ENCODE measurements around the gene SF3B4. TPM values are rescaled to one million over a fixed set of nuclear protein-coding genes. Genes with fewer than 3 reads are reported as not detected.
A peak's percentile ranks its signal among the peaks of the same experiment; 100 is the strongest.

The SF3B4 gene
- polyA plus RNA-seq, 1 experiment: 37.8 TPM

DNA sequence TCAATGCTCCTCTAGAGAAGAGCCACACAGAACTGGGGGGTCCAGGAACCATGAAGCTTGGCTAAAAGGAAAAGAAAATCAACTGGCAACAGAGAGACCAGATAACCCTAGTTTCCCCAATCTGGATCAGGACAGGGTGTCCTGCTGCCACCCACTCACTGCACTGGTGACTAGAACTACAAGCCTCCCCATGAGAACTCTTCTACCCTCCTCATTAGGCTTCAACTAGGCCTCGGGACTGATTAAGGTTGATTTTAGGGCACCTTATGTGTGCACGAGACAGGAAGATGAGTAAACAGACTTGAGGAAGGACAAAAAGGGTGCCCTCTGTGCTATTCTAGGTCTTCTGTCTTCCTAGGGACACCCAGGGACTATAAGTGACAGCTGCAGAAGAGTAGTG lies 2.3 kb upstream of the SF3B4 start:
- TF ChIP-seq, protein P1, sequence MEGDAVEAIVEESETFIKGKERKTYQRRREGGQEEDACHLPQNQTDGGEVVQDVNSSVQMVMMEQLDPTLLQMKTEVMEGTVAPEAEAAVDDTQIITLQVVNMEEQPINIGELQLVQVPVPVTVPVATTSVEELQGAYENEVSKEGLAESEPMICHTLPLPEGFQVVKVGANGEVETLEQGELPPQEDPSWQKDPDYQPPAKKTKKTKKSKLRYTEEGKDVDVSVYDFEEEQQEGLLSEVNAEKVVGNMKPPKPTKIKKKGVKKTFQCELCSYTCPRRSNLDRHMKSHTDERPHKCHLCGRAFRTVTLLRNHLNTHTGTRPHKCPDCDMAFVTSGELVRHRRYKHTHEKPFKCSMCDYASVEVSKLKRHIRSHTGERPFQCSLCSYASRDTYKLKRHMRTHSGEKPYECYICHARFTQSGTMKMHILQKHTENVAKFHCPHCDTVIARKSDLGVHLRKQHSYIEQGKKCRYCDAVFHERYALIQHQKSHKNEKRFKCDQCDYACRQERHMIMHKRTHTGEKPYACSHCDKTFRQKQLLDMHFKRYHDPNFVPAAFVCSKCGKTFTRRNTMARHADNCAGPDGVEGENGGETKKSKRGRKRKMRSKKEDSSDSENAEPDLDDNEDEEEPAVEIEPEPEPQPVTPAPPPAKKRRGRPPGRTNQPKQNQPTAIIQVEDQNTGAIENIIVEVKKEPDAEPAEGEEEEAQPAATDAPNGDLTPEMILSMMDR (IDR thresholded peaks at IDR 0.05; ENCODE audit: insufficient read depth, low read depth, low read length): no peak
- no peaks in the 10 kb centered on the region for H3K27me3 ChIP-seq (ENCODE audit: control insufficient read depth, insufficient read depth, low read length)
- peaks cover 16% of the 10 kb centered on the region for H3K36me3 ChIP-seq (ENCODE audit: control insufficient read depth, insufficient read depth, low read length)
- ChIA-PET CTCF (no interaction called here), POLR2A (no interaction called here)
- no peak overlapping the region for H3K4me3 ChIP-seq (ENCODE audit: low read depth, low read length)
- DNase-seq (ENCODE audit: low read depth): no peak

DNA sequence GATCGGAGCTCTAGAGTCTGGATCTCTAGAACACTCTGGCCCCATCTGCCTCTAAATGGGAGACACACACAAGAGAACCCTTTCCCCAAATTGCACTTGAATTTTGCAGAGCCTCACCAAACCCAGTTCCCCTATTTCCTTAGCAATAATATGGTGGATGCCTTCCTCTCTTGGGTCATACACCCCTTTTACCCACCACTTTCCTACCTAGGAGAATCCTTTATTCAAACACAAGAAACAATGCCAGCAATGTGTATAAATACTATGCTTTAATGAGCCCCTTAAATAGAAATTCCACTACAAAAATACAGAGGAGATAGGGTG lies 760 bp upstream of the SF3B4 start:
- ChIA-PET POLR2A (interaction anchor here (0.9 kb wide), 2 partner anchors 9 to 41 kb away, joined by 3 to 5 read pairs; partner anchors contain the start of gene MTMR11), CTCF (interaction anchor here (1.2 kb wide), 1 partner anchor 39 kb away, joined by 5 read pairs; no protein-coding TSS in a partner anchor)
- DNase-seq (ENCODE audit: low read depth): no peak
- Histone ChIP-seq H3K4me3 (ENCODE audit: low read depth, low read length) (peak overlapping the region; percentile 92), H3K36me3 (ENCODE audit: control insufficient read depth, insufficient read depth, low read length) (peaks cover 25% of the 10 kb centered on the region), H3K27me3 (ENCODE audit: control insufficient read depth, insufficient read depth, low read length) (no peaks in the 10 kb centered on the region)
- TF ChIP-seq, protein P1 (IDR thresholded peaks at IDR 0.05; ENCODE audit: insufficient read depth, low read depth, low read length): no peak

DNA sequence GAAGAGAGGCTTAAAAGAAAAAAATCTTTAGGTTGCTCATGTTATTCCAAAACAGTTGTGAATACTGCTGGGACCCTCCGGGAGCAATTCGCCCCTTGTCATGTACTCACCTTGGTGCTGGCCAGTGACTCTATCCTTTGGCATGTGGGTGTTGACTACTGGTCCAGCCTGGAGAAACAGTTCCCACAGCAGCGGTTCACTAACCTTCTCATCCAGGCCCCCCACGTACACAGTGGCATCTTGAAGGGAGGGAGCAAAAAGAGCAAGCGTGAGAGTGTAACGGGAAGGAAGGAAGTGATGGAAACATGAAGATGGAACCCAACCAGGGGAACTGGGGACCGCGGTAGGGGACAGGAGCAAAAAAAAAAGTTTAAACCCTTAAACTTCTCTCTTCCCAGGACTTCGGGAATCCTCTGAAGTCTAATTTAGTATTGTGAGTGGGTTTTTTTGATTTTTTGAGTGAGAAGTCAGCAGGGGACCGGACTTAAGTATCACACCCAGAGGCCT lies 494 bp downstream of the SF3B4 start:
- Histone ChIP-seq H3K36me3 (ENCODE audit: control insufficient read depth, insufficient read depth, low read length) (peaks cover 30% of the 10 kb centered on the region), H3K4me3 (ENCODE audit: low read depth, low read length) (peak overlapping the region; percentile 92), H3K27me3 (ENCODE audit: control insufficient read depth, insufficient read depth, low read length) (no peaks in the 10 kb centered on the region)
- CTCF ChIA-PET: no interaction called here
- TF ChIP-seq, protein P1 (IDR thresholded peaks at IDR 0.05; ENCODE audit: insufficient read depth, low read depth, low read length): no peak
- POLR2A ChIA-PET: no interaction called here
- no peak for DNase-seq (ENCODE audit: low read depth)

DNA sequence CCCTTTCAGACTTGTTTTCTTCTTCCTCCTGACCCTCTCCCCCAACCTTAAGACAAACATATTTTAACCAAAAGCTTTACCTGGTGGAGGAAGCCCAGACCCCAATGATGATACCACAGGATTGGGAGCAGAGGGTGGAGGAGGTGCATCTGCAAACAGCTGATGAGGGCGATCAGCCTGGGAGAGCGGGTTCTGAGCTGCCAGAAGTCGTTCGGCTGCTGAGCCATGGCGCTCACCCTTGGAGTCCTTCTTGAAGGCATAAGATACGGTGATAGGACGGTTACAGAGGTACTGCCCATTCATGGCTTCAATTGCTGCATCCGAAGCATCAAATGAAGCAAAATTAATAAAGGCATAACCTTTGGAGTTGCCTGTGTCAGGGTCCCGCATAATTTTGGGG lies 1.3 kb downstream of the SF3B4 start:
- TF ChIP-seq, protein P1 (IDR thresholded peaks at IDR 0.05; ENCODE audit: insufficient read depth, low read depth, low read length): no peak
- peak overlapping the region; percentile 92; the same call in 1 of the 2 replicates for H3K4me3 ChIP-seq (ENCODE audit: low read depth, low read length)
- no peaks in the 10 kb centered on the region for H3K27me3 ChIP-seq (ENCODE audit: control insufficient read depth, insufficient read depth, low read length)
- ChIA-PET POLR2A (no interaction called here), CTCF (no interaction called here)
- peaks cover 30% of the 10 kb centered on the region for H3K36me3 ChIP-seq (ENCODE audit: control insufficient read depth, insufficient read depth, low read length)
- no peak for DNase-seq (ENCODE audit: low read depth)

DNA sequence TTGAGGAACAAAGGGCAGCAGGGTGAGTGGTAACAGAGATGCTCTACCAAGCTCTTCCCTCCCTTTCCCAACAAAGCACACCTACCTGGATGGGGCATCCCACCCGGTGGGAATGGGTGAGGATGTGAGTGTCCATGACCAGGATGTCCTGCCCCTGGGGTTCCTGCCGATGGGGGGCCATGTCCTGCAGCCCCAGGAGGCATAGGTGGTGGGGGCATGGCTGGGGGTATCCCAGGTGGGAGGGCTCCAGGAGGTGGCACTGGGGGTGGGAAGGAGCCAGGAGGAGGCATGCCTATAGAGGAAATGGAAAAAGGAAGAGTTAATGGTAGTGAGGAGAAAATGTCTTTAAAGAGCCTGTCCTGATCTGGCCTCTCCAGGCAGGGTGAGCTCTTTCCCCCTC lies 1.9 kb downstream of the SF3B4 start:
- ChIA-PET CTCF (no interaction called here), POLR2A (interaction anchor here (0.6 kb wide), 1 partner anchor 85 kb away, joined by 3 read pairs; the partner anchor contains the start of gene OTUD7B)
- Histone ChIP-seq H3K36me3 (ENCODE audit: control insufficient read depth, insufficient read depth, low read length) (peaks cover 30% of the 10 kb centered on the region), H3K4me3 (ENCODE audit: low read depth, low read length) (no peak overlapping the region), H3K27me3 (ENCODE audit: control insufficient read depth, insufficient read depth, low read length) (no peaks in the 10 kb centered on the region)
- DNase-seq (ENCODE audit: low read depth): no peak
- TF ChIP-seq, protein P1 (IDR thresholded peaks at IDR 0.05; ENCODE audit: insufficient read depth, low read depth, low read length): no peak

Measured in BJ (cell line).